Measurements from ENCODE around the gene CARD14. TPM values are rescaled to one million over a fixed set of nuclear protein-coding genes. Genes with fewer than 3 reads are reported as not detected.

Gene CARD14
- total RNA-seq, 1 experiment from 2014 or later = not detected

- no peak for DNase-seq (ENCODE audit: unreplicated experiment)
- POLR2A ChIA-PET = interaction anchor here (1.2 kb wide), 1 partner anchor 11 kb away, joined by 3 read pairs; no protein-coding TSS in a partner anchor
- Mint-ChIP-seq H3K27ac (ENCODE audit: low read depth, unreplicated experiment) (no peak overlapping the region), H3K4me3 (ENCODE audit: unreplicated experiment) (no peak overlapping the region), H3K9me3 (ENCODE audit: unreplicated experiment) (no peaks in the 10 kb centered on the region), H3K27me3 (ENCODE audit: insufficient read depth, unreplicated experiment) (peaks cover 3% of the 10 kb centered on the region), H3K36me3 (ENCODE audit: insufficient read depth, unreplicated experiment) (no peaks in the 10 kb centered on the region), H3K4me1 (ENCODE audit: insufficient read depth, unreplicated experiment) (no peaks in the 10 kb centered on the region)
- no TSS peak for BruUV-seq (replicated peaks)
- CTCF ChIA-PET = no interaction called here
- TF ChIP-seq CTCF (IDR thresholded peaks at IDR 0.05; ENCODE audit: unreplicated experiment) = no peak
- intact Hi-C loops (cut with micrococcal nuclease) = no loop called here
Measured at GRCh38 chr17:80158846-80159245, 11.0 kb upstream of the CARD14 start.

- Mint-ChIP-seq H3K36me3 (ENCODE audit: insufficient read depth, unreplicated experiment) (no peaks in the 10 kb centered on the region), H3K9me3 (ENCODE audit: unreplicated experiment) (no peaks in the 10 kb centered on the region), H3K27ac (ENCODE audit: low read depth, unreplicated experiment) (no peak overlapping the region), H3K4me1 (ENCODE audit: insufficient read depth, unreplicated experiment) (no peaks in the 10 kb centered on the region), H3K4me3 (ENCODE audit: unreplicated experiment) (no peak overlapping the region), H3K27me3 (ENCODE audit: insufficient read depth, unreplicated experiment) (peaks cover 11% of the 10 kb centered on the region)
- no peak for TF ChIP-seq CTCF (IDR thresholded peaks at IDR 0.05; ENCODE audit: unreplicated experiment)
- CTCF ChIA-PET = interaction anchor here (0.6 kb wide), 1 partner anchor 773 kb away, joined by 3 read pairs; no protein-coding TSS in a partner anchor
- intact Hi-C loops (cut with micrococcal nuclease) = no loop called here
- DNase-seq (ENCODE audit: unreplicated experiment) = no peak
- POLR2A ChIA-PET = no interaction called here
- no TSS peak for BruUV-seq (replicated peaks)
Measured at GRCh38 chr17:80160536-80160935, 9.3 kb upstream of the CARD14 start.

GRCh38 chr17:80163336-80163735 lies 6.5 kb upstream of the CARD14 start:
- H3K27ac Mint-ChIP-seq (ENCODE audit: low read depth, unreplicated experiment) = no peak overlapping the region
- H3K36me3 Mint-ChIP-seq (ENCODE audit: insufficient read depth, unreplicated experiment) = no peaks in the 10 kb centered on the region
- H3K9me3 Mint-ChIP-seq (ENCODE audit: unreplicated experiment) = no peaks in the 10 kb centered on the region
- no peaks in the 10 kb centered on the region for H3K4me1 Mint-ChIP-seq (ENCODE audit: insufficient read depth, unreplicated experiment)
- H3K4me3 Mint-ChIP-seq (ENCODE audit: unreplicated experiment) = no peak overlapping the region
- no peak for TF ChIP-seq CTCF (IDR thresholded peaks at IDR 0.05; ENCODE audit: unreplicated experiment)
- H3K27me3 Mint-ChIP-seq (ENCODE audit: insufficient read depth, unreplicated experiment) = peaks cover 11% of the 10 kb centered on the region
- intact Hi-C loops (cut with micrococcal nuclease) = no loop called here
- ChIA-PET CTCF (no interaction called here), POLR2A (interaction anchor here (1.1 kb wide), 1 partner anchor 20 kb away, joined by 3 read pairs; no protein-coding TSS in a partner anchor)
- no peak for DNase-seq (ENCODE audit: unreplicated experiment)
- BruUV-seq (replicated peaks) = no TSS peak

GRCh38 chr17:80164185-80164584 lies 5.6 kb upstream of the CARD14 start:
- H3K4me1 Mint-ChIP-seq (ENCODE audit: insufficient read depth, unreplicated experiment) = no peaks in the 10 kb centered on the region
- BruUV-seq (replicated peaks) = no TSS peak
- H3K36me3 Mint-ChIP-seq (ENCODE audit: insufficient read depth, unreplicated experiment) = no peaks in the 10 kb centered on the region
- TF ChIP-seq CTCF (IDR thresholded peaks at IDR 0.05; ENCODE audit: unreplicated experiment) = no peak
- no peak overlapping the region for H3K4me3 Mint-ChIP-seq (ENCODE audit: unreplicated experiment)
- CTCF ChIA-PET = no interaction called here
- peaks cover 19% of the 10 kb centered on the region for H3K27me3 Mint-ChIP-seq (ENCODE audit: insufficient read depth, unreplicated experiment)
- intact Hi-C loops (cut with micrococcal nuclease) = no loop called here
- DNase-seq (ENCODE audit: unreplicated experiment) = no peak
- H3K9me3 Mint-ChIP-seq (ENCODE audit: unreplicated experiment) = no peaks in the 10 kb centered on the region
- H3K27ac Mint-ChIP-seq (ENCODE audit: low read depth, unreplicated experiment) = no peak overlapping the region
- POLR2A ChIA-PET = no interaction called here
